ENCODE measurements around the gene NPIPA8.
"Not testable (repeated sequence)": the region's sequence is repeated elsewhere in the genome, so short reads cannot be mapped to it uniquely, and the experiment has no call there.

The NPIPA8 gene

DNA sequence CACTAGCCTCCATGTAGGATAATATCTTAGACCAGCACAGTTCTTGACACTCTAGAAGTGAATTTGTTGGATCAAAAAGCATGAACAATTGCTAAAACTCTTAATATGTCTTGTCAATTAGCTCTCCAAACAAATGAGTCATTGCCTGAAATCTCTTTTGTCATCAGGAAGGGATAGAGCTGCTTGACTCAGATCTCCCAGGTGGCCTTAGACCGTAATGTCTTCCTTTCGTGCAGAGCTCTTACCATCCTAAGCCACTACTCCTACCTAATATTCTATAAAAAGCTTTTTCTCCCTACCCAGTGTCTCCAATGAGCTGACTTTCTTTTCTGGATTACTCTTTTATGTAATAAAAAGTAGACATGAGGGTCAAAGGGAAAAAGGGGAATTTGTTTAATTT is 66.4 kb downstream of the NPIPA8 start:
- DNase-seq, result not testable (repeated sequence)
